Tibial nerve (tissue), 3 donors: Measurements from ENCODE around the gene ZNF467.

ENCODE experiments used
- EP300 ChIP-seq, 2 donors: sonication (generic); formaldehyde crosslinking; IDR thresholded peaks; one replicate each; pipeline ENCODE4 v1.6.1; 2017; ENCODE audit warnings: antibody characterized with exemption in 2 of 2, mild to moderate bottlenecking in 1 of 2
- POLR2A ChIP-seq, 2 donors: fragments of 450-650 bp; IDR thresholded peaks; one replicate each; pipeline ENCODE4 v1.6.1; 2017; ENCODE audit warnings: antibody characterized with exemption in 2 of 2, mild to moderate bottlenecking in 2 of 2, moderate library complexity in 2 of 2

- TF ChIP-seq POLR2A (IDR thresholded peaks at IDR 0.05) (no peak), EP300 (IDR thresholded peaks at IDR 0.05) (no peak)
Observed at GRCh38 chr7:149767068-149767467, 6.3 kb downstream of the ZNF467 start.
